GM21423 (cell line): ENCODE measurements around the gene TRMT10B.
"Not testable (repeated sequence)": the region's sequence is repeated elsewhere in the genome, so short reads cannot be mapped to it uniquely, and the experiment has no call there.

ENCODE experiments used
- ATAC-seq: cut with Tn5 transposase; IDR thresholded peaks from one replicate; pipeline ENCODE4 v1.9.1; 2021; ENCODE audit warnings: mild to moderate bottlenecking, moderate library complexity; ENCODE audit not compliant: unreplicated experiment

The TRMT10B gene

DNA sequence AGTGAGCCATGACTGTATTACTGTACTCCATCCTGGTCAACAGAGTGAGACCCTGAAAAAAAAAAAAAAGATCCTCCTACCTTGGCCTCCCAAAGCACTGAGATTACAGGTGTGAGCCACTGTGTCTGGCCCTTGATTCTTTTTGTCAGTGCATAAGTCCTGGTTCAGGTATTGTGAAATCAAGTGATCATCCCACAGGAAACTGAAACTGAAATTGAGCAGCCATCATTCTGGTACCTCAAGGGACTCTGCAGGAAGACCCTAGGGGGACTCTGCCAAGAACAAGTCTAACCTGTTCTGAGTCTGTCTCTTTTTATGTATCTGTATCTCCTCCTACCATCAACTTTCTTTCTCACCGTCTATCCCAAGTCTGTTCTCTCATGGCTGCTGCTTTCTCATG, 45.1 kb downstream of the TRMT10B start:
- ATAC-seq: no peak

DNA sequence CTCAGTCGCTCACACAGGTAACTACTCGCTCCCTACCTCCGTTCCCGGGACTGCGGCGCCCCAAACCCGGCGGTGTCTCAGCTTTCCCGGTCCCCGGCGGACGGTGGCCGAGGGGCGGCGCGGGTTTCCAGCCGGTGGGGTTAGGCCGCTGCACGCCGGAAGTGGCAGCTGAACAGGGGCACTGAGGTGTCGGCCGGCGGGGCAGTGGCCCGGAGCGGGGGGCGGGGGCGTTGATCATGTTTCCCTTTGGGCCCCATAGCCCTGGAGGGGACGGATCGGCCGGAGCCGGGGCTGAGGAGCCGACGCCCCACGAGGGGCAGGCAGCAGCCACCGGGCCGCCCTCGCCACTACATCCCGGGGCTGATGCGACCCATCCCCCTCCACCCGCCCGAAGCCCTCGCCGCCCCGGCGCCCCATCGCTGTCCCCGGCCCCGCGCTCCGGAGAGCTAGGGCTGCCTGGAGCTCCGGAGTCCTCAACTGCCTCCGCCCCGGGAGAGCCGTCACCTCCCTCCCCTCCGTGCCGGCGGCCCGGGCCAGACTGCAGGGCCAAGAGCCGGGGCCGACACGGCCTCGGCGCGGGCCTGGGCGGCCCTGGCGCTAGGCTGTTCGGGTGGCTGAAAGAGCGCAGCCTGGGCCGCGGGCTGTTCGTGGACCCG, 47.2 kb downstream of the TRMT10B start, which contains the start of gene DCAF10:
Gene DCAF10, plus strand, starts transcription at position 167 of the 656 bp plus-strand sequence. Its CDS starts 70 bp downstream, at position 237.
- peak; percentile 72 for ATAC-seq

DNA sequence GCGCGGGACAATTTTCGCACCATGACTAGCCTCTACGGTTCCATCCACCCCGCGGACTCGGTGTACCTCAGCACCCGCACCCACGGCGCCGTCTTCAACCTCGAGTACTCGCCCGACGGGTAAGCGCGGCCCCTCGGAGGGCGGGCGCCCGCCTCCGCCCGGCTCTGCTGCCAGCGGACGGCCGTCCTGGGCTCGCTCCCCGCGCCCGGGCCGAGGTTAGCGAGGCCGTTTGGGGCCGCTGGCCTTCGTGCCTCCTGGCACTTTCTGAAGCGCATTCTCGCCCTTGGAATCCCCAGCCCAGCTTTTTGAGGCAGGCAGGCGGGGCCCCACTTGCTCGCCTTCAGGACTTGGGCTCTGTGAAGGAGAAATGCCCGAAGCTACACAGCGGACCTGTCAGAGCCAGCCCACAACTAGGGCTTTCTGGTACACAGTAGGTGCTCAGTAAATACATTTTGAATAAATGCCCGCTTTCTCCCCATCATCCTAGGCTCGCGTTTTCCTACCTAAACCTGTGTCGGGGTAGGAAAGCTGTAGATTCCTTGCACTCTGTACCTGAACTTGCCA, 47.8 kb downstream of the TRMT10B start:
- peak; percentile 37 for ATAC-seq

DNA sequence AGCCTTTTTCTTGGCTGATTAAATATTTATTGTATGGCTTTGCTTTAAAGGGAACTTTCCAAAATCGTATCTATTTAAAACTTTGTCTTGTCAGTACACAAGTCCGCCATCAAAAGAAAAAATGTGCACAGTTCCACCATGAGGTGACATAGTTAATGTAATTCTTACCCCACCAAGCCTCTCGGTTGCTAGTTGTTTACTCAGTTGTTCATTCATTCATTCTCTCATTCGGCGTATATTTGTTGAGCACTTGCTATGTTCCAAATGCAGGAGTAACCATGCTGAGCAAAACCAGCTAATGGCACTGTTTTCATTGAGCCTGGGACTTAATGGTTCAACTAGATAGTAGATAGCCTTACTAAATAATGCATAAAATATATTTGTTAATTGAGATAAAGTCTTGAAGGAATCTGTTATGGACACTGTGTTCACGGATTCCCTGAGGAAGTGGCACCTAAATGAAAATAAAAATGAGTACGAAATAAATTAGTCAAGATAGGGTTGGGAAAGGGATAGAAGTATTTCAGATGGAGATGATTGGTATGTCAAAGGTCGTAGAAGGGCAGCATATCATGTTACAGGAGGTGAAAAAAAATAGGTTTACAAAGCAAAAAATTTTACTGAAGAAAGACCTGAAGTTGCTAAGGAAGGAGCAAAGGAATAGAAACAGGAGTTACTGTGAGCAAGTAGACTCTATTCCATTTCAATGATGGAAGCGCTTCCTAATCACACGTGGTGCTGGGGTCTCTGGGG, 48.5 kb downstream of the TRMT10B start:
- no peak for ATAC-seq

DNA sequence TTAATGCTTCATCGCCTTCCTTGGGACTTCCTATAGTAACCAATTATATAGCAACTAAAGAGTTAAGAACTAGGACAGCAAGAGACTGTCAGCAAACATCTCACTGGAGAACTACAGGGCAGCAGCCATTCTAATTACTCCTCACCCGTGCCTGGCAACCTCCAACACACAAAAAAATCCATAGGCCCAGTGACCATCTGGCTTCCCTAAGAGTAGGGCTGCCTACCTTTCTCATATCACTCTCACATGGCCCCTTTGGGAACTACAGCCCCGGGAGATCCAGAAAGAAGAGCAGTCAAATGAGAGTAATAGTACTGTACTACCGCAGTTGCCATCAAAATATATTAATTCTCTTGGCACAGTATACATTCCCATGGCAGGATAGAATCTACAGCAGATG, 52.7 kb downstream of the TRMT10B start:
- ATAC-seq: no peak

DNA sequence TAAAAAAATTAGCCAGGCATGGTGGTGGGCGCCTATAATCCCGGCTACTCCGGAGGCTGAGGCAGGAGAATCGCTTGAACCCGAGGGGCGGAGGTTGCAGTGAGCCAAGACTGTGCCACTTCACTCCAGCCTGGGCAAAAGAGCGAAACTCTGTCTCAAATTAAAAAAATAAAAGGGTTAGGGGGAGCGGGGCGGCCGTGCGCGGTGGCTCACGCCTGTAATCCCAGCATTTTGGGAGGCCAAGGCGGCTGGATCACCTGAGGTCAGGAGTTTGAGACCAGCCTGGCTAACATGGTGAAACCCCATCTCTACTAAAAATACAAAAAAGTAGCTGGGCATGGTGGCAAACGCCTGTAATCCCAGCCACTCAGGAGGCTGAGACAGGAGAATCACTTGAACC, 56.1 kb downstream of the TRMT10B start:
- ATAC-seq: not testable (repeated sequence)

DNA sequence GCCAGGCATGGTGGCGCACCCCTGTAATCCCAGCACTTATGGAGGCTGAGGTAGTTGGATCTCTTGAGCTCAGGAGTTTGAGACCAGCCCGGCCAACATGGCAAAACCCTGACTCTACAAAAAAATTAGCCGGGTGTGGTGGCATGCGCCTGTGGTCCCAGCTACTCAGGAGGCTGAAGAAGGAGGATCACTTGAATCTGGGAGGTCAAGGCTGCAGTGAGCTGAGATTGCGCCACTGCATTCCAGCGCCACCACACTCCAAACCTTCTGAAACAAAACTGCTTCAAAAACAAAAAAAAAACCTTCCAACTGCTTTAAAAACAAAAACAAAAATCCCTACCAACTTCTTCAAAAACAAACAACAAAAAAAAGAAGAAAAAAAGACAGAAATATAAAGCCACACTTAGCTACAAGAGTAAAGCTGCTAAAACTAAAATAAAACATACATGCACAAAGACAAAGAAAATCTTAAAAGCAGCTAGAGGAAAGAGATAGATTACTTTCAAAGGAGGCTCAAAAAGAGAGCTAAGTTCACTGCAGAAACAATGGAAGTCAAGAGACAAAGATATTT, 58.4 kb downstream of the TRMT10B start:
- ATAC-seq: no peak

DNA sequence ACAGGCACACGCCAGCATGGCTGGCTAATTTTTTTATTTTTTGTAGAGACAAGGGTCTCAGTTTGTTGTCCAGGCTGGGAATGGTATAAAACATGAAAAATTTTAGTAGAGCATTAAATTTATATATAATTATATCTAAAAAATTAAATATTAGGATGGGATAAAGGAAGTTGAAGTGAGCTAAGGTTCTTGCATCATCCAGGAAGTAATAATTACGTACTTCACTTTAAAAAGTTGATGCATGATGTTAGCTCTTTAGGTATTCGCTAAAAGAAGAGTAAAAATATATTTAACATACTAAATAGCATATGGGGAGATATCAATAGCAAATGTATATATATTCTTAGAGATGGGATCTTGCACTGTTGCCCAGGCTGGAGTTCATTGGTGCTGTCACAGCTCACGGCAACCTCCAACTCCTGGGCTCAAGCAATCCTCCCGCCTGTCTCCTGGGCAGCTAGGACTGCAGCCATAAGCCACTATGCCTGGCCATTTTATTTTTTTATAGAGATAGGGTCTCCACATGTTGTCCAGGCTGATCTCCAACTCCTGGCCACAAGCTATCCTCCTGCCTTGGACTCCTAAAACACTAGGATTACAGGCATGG, 59.3 kb downstream of the TRMT10B start:
- ATAC-seq: no peak

DNA sequence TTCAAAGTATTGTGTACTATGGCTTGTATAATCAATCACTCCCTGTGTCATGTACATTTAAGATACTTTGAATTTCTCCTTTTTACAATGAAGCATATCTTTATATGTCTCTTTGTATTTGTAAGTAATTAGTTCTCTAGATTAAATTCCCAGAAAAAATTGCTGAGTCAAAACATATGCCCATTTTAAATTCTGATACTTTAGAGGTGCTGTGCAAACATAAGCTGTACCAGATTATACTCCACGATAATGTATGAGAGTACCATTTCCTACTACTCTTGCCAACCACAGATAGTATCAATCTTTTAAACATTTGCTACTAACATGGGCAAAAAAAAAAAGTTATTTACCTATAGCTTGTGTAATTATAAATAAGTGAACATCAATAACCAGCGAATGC, 65.2 kb downstream of the TRMT10B start:
- no peak for ATAC-seq

DNA sequence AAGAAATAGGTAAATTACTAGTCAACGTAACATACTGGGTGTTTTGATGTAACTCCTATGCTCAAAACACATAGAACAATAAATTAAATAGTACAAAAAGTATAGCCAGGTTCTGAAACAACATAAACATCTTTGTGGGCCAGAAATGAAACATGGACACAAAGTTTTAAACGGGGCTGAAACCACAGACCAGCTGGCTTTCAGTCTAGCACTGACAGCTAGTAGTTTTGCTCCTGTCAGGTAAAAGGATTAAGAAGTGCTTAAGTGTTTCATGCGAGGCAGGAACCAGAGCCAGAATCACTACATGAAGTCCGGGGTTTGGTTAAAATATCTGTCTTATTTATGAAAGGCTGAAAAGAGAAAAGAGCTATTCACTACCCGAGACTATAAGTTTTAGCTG, 66.5 kb downstream of the TRMT10B start:
- ATAC-seq: no peak

DNA sequence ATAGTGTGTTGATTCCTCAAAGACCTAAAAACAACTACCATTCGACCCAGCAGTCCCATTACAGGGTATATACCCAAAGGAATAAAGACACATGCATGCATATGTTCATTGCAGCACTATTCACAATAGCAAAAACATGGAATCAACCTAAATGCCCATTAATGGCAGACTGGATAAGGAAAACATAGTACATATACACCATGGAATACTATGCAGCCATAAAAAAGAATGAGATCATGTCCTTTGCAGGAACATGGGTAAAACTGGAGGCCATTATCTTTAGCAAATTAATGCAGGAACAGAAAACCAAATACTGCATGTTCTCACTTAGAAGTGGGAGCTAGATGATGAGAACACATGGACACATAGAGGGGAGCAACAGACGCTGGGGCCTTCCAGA, 71.6 kb downstream of the TRMT10B start:
- not testable (repeated sequence) for ATAC-seq

DNA sequence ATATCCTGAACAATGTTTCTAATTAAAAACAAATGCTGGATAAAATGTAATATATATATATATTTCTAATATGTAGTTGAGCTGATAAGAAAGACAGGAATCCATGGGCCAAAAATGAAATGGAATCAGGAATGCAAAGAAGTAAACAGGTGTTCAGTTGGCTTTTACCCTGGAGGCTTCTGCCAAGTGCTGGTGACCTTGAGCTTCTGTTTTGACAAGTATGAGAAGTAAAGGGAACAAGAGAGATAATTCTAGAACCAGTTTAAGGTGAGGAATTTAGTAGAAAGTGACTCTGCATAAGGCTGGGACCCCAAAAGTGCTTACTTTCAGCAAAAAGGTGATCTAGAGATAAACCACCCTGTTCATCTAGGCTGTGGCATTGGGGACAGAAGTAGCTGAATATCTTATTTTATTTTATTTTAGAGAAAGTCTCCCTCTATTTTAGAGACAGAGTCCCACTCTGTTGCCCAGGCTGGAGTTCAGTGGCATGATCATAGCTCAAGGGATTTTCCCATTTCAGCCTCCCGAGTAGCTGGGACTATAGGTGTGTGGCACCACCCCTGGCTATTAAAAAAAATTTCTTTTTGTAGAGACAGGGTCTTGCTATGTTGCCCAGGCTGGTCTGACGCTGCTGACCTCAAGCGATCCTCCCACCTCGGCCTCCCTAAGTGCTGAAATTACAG, 74.0 kb downstream of the TRMT10B start:
- ATAC-seq: no peak
